Adrenal gland (tissue), 12 donors: Measurements from ENCODE around the gene SLC6A4. TPM values are rescaled to one million over a fixed set of nuclear protein-coding genes. Genes with fewer than 3 reads are reported as not detected.
A peak's percentile ranks its signal among the peaks of the same experiment; 100 is the strongest.

Experiments used
- DNase-seq, 7 donors: peaks; one replicate each; pipeline ENCODE4 v3.0.0-alpha.2; 2019 to 2020
- H3K27ac ChIP-seq, 5 donors: fragments of 200-600 bp; sonication (generic) in 4 of 5; 1 replicate in 3 of 5; 2 replicates in 2 of 5; pipeline versions ENCODE4 v1.5.1 to v1.8.0; 2016 to 2020; ENCODE audit warnings: mild to moderate bottlenecking in 1 of 5
- H3K27me3 ChIP-seq: fragments of 200-600 bp; 2 replicates; pipeline ENCODE4 v1.8.0; 2021
- H3K36me3 ChIP-seq, 2 donors: fragments of 200-600 bp; replicated peaks in 1 of 2; 1 replicate in 1 of 2; 2 replicates in 1 of 2; pipeline versions ENCODE4 v1.5.1 to v1.8.0; 2018 to 2022
- H3K4me1 ChIP-seq, 2 donors: fragments of 200-600 bp; replicated peaks in 1 of 2; 1 replicate in 1 of 2; 2 replicates in 1 of 2; pipeline versions ENCODE4 v1.5.1 to v1.8.0; 2018 to 2021
- H3K4me3 ChIP-seq, 4 donors: fragments of 200-600 bp; sonication (generic) in 3 of 4; one replicate each; pipeline ENCODE4 v1.5.1; 2016 to 2018
- H3K9me3 ChIP-seq, 3 donors: fragments of 200-600 bp; sonication (generic) in 1 of 3; replicated peaks in 1 of 3; 1 replicate in 2 of 3; 2 replicates in 1 of 3; pipeline versions ENCODE4 v1.5.1 to v1.8.0; 2016 to 2021
- CTCF ChIP-seq, 6 experiments: fragments of 450-650 bp in 4 of 6; fragments of 200-600 bp in 2 of 6; sonication (generic) in 1 of 6; IDR thresholded peaks; 1 replicate in 5 of 6; 2 replicates in 1 of 6; pipeline versions ENCODE4 v1.5.1 to v1.8.0; 2016 to 2021; ENCODE audit warnings: antibody characterized with exemption in 6 of 6, mild to moderate bottlenecking in 2 of 6, moderate library complexity in 1 of 6
- POLR2A ChIP-seq, 2 donors: fragments of 450-650 bp; IDR thresholded peaks; one replicate each; pipeline ENCODE4 v1.6.1; 2017; ENCODE audit warnings: antibody characterized with exemption in 2 of 2, mild to moderate bottlenecking in 2 of 2, moderate library complexity in 1 of 2
- WGBS, 4 donors: extraction: QIAGEN DNeasy Blood & Tissue Kit in 2 of 4; methylation state at CpG; one replicate each; pipeline versions ENCODE4 v1.1.5 to v1.1.7; 2013 to 2017; 5-methylcytosine and 5-hydroxymethylcytosine counted together
- intact Hi-C, 2 donors: fragments of 100-400 bp; cut with DNase I; formaldehyde crosslinking; loops; one replicate each; pipeline versions ENCODE4 v1.14.1 to v1.15.0; 2022 to 2023
- polyA plus RNA-seq, 3 donors: library from polyadenylated mRNA; stranded (reverse); fragments of 200-250 nt in 2 of 3; fragments of 350-450 nt in 1 of 3; fragmentation: Illumina TruSeq in 1 of 3; extraction: RNeasy Lipid Tissue Mini Kit (QIAGEN cat#74804) in 1 of 3; gene quantifications; one replicate each; pipeline ENCODE4 v1.2.3, GENCODE V29; 2013 to 2014
- total RNA-seq, 9 donors: library from RNA; depleted of rRNA in 4 of 9; stranded (reverse); fragments of >200 nt in 4 of 9; fragments of 120-200 nt in 1 of 9; fragmentation: NEBNext Ultra II Directional in 1 of 9; extraction: Animal tissue kit (Norgen Biotek cat#: 25700) in 1 of 9; gene quantifications; one replicate each; pipeline versions ENCODE4 v1.1.0 to v1.2.4, GENCODE V29; 2013 to 2023
- donor health status: healthy with polysubstance abuse.
- donor health status: Bipolar disorder and iron deficiency.
- donor health status: DM: yes; HTN: yes; CAD: no.
- donor health status: DM: no; HTN: no; CAD: no.
- donor health status: DM: no; HTN: no; CAD: no.
- donor health status: DM: yes; HTN: yes; CAD: no.

Gene SLC6A4
- total and polyA plus RNA-seq, 12 donors = 0.03 to 0.67 (median 0.17) TPM; not detected in 3

GRCh38 chr17:30241051-30241450 lies 5.6 kb upstream of the SLC6A4 start:
- H3K4me1 ChIP-seq = peaks cover 3% of the 10 kb centered on the region in 2 donors
- DNase-seq = peak in 1 of 7 donors; percentile 10
- TF ChIP-seq CTCF (IDR thresholded peaks at IDR 0.05) (no peak), POLR2A (IDR thresholded peaks at IDR 0.05) (no peak)
- no peaks in the 10 kb centered on the region for H3K36me3 ChIP-seq
- no peak overlapping the region for H3K4me3 ChIP-seq
- no peaks in the 10 kb centered on the region for H3K9me3 ChIP-seq
- peaks cover 13% of the 10 kb centered on the region for H3K27me3 ChIP-seq
- no peak overlapping the region for H3K27ac ChIP-seq
- intact Hi-C loops = no loop called here
- 79 to 85% (median 82%) methylated on average over 6 of the region's 6 CpGs for WGBS, 4 donors

- H3K27ac ChIP-seq = no peak overlapping the region
- H3K4me3 ChIP-seq = no peak overlapping the region
- WGBS, 4 donors = 91 to 94% (median 91%) methylated on average over 8 of the region's 8 CpGs
- peaks cover 10 to 11% of the 10 kb centered on the region in 2 donors for H3K4me1 ChIP-seq
- H3K36me3 ChIP-seq = no peaks in the 10 kb centered on the region
- DNase-seq = peak in 1 of 7 donors; percentile 14
- H3K9me3 ChIP-seq = no peaks in the 10 kb centered on the region
- TF ChIP-seq CTCF (IDR thresholded peaks at IDR 0.05) (no peak), POLR2A (IDR thresholded peaks at IDR 0.05) (no peak)
- intact Hi-C loops = no loop called here
- H3K27me3 ChIP-seq = peaks cover 20% of the 10 kb centered on the region
These were observed 4.7 kb upstream of the SLC6A4 start for GRCh38 chr17:30240177-30240576.

- DNase-seq = peak in 1 of 7 donors; percentile 36
- H3K4me3 ChIP-seq = no peak overlapping the region
- no peaks in the 10 kb centered on the region for H3K9me3 ChIP-seq
- H3K27me3 ChIP-seq = peaks cover 20% of the 10 kb centered on the region
- intact Hi-C loops = no loop called here
- 87 to 92% (median 89%) methylated on average over 3 to 5 of the region's 5 CpGs for WGBS, 4 donors
- H3K4me1 ChIP-seq = peaks cover 10 to 12% of the 10 kb centered on the region in 2 donors
- no peak overlapping the region for H3K27ac ChIP-seq
- TF ChIP-seq CTCF (IDR thresholded peaks at IDR 0.05) = no peak
- H3K36me3 ChIP-seq = no peaks in the 10 kb centered on the region
These were observed 3.6 kb upstream of the SLC6A4 start for GRCh38 chr17:30239089-30239462.

- Histone ChIP-seq H3K9me3 (no peaks in the 10 kb centered on the region), H3K27ac (no peak overlapping the region), H3K27me3 (peaks cover 20% of the 10 kb centered on the region), H3K4me1 (peaks cover 10 to 12% of the 10 kb centered on the region in 2 donors), H3K4me3 (no peak overlapping the region), H3K36me3 (no peaks in the 10 kb centered on the region)
- intact Hi-C loops = no loop called here
- TF ChIP-seq POLR2A (IDR thresholded peaks at IDR 0.05) (no peak), CTCF (IDR thresholded peaks at IDR 0.05) (no peak)
- 65 to 77% (median 73%) methylated on average over 24 to 27 of the region's 27 CpGs for WGBS, 4 donors
- DNase-seq = peak in 1 of 7 donors; percentile 43
These were observed 3.0 kb upstream of the SLC6A4 start for GRCh38 chr17:30238387-30239088.
